ENCODE data around the gene ELFN1. TPM values are rescaled to one million over a fixed set of nuclear protein-coding genes. Genes with fewer than 3 reads are reported as not detected.
"Not testable (repeated sequence)": the region's sequence is repeated elsewhere in the genome, so short reads cannot be mapped to it uniquely, and the experiment has no call there.

The ELFN1 gene
- total RNA-seq, 1 donor from 2014 or later, result 1.4 TPM

DNA sequence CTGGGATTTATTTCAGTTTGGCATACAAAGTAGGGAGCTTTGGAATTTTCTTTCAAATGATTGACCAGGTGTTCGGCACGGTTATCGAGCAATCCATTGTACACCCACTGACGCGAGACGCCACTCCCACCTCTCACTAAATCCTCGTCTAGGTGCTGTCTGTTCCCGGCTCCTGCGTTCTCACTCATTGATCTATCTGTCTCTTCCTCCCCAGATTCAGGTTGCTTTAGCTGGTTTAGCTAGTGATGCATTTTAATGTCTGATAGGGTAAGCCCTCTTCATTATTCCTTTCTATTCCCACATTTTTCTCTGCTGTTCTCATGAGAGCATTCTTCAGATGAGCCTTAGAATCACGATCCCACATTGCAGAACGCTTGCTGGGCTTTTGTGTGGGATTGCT is 91.7 kb downstream of the ELFN1 start:
- H3K27me3 ChIP-seq (ENCODE audit: low read depth), result peaks cover 5% of the 10 kb centered on the region
- DNase-seq (no peak), ATAC-seq (no peak)
- H3K27ac ChIP-seq, result no peak overlapping the region
- intact Hi-C loops (cut with DNase I), result no loop called here
- H3K4me1 ChIP-seq, result no peaks in the 10 kb centered on the region
- H3K4me3 ChIP-seq, result no peak overlapping the region
- peaks cover 8% of the 10 kb centered on the region for H3K9me3 ChIP-seq
- TF ChIP-seq, protein P1, sequence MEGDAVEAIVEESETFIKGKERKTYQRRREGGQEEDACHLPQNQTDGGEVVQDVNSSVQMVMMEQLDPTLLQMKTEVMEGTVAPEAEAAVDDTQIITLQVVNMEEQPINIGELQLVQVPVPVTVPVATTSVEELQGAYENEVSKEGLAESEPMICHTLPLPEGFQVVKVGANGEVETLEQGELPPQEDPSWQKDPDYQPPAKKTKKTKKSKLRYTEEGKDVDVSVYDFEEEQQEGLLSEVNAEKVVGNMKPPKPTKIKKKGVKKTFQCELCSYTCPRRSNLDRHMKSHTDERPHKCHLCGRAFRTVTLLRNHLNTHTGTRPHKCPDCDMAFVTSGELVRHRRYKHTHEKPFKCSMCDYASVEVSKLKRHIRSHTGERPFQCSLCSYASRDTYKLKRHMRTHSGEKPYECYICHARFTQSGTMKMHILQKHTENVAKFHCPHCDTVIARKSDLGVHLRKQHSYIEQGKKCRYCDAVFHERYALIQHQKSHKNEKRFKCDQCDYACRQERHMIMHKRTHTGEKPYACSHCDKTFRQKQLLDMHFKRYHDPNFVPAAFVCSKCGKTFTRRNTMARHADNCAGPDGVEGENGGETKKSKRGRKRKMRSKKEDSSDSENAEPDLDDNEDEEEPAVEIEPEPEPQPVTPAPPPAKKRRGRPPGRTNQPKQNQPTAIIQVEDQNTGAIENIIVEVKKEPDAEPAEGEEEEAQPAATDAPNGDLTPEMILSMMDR (IDR thresholded peaks at IDR 0.05), result no peak
- no peaks in the 10 kb centered on the region for H3K36me3 ChIP-seq

DNA sequence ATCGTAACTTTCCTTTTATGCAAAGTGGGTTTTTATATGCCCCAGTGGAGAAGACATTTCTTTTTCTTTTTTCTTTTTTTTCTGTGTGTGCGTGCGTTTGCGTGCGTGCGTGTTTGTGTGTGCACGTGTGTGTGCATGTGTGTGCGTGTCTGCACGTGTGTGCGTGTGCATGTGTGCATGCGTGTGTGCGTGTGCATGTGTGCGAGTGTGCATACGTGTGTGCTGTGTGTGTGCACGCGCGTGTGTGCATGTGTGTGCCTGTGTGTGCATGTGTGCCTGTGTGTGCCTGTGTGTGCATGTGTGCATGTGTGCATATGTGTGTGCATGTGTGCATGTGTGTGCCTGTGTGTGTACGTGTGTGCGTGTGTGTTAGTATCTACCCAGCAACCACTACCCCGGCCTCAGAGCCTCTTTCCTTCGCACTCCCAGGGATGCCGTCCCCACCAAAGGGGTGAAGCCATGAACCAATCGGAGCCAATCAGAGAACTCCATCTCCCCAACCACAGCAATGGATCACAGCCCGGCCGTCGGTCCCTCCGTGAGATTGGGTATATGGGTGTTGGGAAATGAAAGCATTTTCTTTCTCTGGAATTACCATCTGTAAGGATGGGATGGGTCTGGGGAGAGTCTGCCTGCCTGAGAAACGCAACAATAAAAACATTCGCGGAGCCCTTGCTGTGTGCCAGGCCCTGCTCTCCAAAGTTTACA is 92.3 kb downstream of the ELFN1 start:
- TF ChIP-seq, protein P1 (IDR thresholded peaks at IDR 0.05), result no peak
- ATAC-seq (no peak), DNase-seq (no peak)
- peaks cover 5% of the 10 kb centered on the region for H3K27me3 ChIP-seq (ENCODE audit: low read depth)
- peaks cover 8% of the 10 kb centered on the region for H3K9me3 ChIP-seq
- no peak overlapping the region for H3K4me3 ChIP-seq
- H3K4me1 ChIP-seq, result no peaks in the 10 kb centered on the region
- H3K27ac ChIP-seq, result no peak overlapping the region
- H3K36me3 ChIP-seq, result no peaks in the 10 kb centered on the region
- intact Hi-C loops (cut with DNase I), result no loop called here

DNA sequence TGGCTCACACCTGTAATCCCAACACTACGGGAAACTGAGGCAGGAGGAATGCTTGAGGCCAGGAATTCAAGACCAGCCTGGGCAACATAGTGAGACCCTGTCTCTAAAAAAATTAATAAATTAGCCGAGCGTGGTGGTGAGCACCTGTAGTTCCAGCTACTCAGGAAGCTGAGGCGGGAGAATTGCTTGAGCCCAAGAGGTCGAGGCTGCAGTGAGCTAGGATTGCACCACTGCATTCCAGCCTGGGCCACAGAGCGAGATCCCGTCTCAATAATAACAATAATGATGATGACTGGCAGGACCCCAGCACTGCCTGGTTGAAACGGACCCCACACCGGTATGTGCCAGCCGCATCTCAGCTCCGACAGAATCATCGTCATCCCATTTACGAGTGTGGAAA is 93.0 kb downstream of the ELFN1 start:
- ATAC-seq (no peak), DNase-seq (no peak)
- no peak overlapping the region for H3K27ac ChIP-seq
- H3K9me3 ChIP-seq, result peaks cover 8% of the 10 kb centered on the region
- H3K27me3 ChIP-seq (ENCODE audit: low read depth), result peaks cover 5% of the 10 kb centered on the region
- TF ChIP-seq, protein P1 (IDR thresholded peaks at IDR 0.05), result no peak
- intact Hi-C loops (cut with DNase I), result no loop called here
- H3K4me1 ChIP-seq, result no peaks in the 10 kb centered on the region
- H3K4me3 ChIP-seq, result no peak overlapping the region
- H3K36me3 ChIP-seq, result no peaks in the 10 kb centered on the region

DNA sequence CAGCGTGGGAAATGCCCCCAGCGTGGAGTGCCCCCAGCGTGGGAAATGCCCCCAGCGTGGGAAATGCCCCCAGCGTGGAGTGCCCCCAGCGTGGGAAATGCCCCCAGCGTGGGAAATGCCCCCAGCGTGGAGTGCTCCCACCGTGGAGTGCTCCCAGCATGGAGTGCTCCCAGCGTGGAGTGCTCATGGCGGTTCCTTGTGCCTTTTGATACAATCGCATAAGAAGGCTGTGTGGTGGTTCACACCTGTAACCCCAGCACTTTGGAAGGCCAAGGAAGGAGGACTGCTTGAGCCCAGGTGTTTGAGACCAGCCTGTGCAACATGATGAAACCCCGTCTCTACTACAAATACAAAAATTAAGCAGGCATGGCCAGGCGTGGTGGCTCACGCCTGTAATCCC is 93.8 kb downstream of the ELFN1 start:
- intact Hi-C loops (cut with DNase I); H3K9me3 ChIP-seq; H3K4me1 ChIP-seq; ATAC-seq; H3K36me3 ChIP-seq; H3K4me3 ChIP-seq; DNase-seq; H3K27ac ChIP-seq; H3K27me3 ChIP-seq (ENCODE audit: low read depth): not testable (repeated sequence)

DNA sequence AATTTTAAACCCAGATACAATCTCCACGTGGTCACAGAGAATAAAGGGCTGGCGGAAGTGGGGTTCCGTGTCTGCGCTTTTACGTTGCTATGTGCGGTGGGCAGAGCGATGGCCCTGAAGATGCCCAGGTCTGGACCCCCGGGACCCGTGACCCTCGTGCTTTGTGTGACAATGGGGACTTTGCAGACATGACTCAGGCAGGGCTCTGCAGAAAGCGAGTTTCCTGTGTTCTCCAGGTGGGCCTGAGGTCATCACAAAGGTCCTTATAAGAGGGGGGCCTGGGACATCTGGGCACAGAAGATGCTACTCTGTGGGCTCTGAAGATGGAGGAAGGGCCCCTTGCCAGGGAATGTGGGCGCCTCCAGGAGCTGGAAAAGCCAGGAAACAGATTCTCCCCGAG is 95.3 kb downstream of the ELFN1 start:
- H3K27me3 ChIP-seq (ENCODE audit: low read depth), result no peaks in the 10 kb centered on the region
- DNase-seq (no peak), ATAC-seq (no peak)
- no peak overlapping the region for H3K4me3 ChIP-seq
- H3K9me3 ChIP-seq, result peaks cover 8% of the 10 kb centered on the region
- no peak overlapping the region for H3K27ac ChIP-seq
- no peaks in the 10 kb centered on the region for H3K36me3 ChIP-seq
- intact Hi-C loops (cut with DNase I), result no loop called here
- TF ChIP-seq, protein P1 (IDR thresholded peaks at IDR 0.05), result no peak
- H3K4me1 ChIP-seq, result no peaks in the 10 kb centered on the region

DNA sequence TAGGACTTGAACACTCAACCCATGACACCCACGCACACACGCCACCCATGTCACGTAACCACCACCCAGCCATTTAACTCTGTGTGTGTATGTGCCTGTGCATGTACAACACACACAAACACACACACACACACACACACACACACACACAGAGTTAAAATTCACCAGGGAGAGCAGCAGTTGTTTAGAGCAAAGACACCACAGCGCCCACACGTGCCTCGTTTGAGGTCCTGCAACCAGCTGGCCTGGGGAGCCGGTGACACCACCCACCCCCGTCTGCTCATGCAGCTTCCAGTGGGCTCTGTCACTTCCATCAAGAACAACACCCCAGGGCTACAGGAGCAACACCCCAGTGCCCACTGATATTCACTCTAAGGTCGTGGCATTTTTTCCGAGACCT is 97.4 kb downstream of the ELFN1 start:
- peaks cover 8% of the 10 kb centered on the region for H3K9me3 ChIP-seq
- H3K4me1 ChIP-seq, result no peaks in the 10 kb centered on the region
- intact Hi-C loops (cut with DNase I), result no loop called here
- no peak for ATAC-seq
- no peak overlapping the region for H3K27ac ChIP-seq
- no peak for DNase-seq
- no peaks in the 10 kb centered on the region for H3K27me3 ChIP-seq (ENCODE audit: low read depth)
- TF ChIP-seq, protein P1 (IDR thresholded peaks at IDR 0.05), result no peak
- no peaks in the 10 kb centered on the region for H3K36me3 ChIP-seq
- H3K4me3 ChIP-seq, result no peak overlapping the region

Measured in lower lobe of right lung (tissue), 2 donors.